Astrocyte (in vitro differentiated cells and primary cell): ENCODE measurements around the gene TMEM203. TPM values are rescaled to one million over a fixed set of nuclear protein-coding genes. Genes with fewer than 3 reads are reported as not detected.

Source experiments
- DNase-seq: peaks from one replicate; pipeline ENCODE4 v3.0.0-alpha.2; 2010; ENCODE audit warnings: low read depth
- FAIRE-seq: peaks from 2 replicates; lab custom pipeline; 2011; peaks lifted over from hg19 to GRCh38; lab: Jason Lieb, UNC
- H2AFZ ChIP-seq: 2 replicates; pipeline ENCODE4 v1.6.0; 2012; ENCODE audit warnings: low read depth, low read length, inconsistent platforms
- H3K27ac ChIP-seq: 2 replicates; pipeline ENCODE4 v1.5.1; 2011; ENCODE audit warnings: low read depth, low read length, inconsistent platforms
- H3K27me3 ChIP-seq: 2 replicates; pipeline ENCODE4 v1.6.0; 2011; ENCODE audit warnings: low read length, inconsistent platforms; ENCODE audit not compliant: insufficient read depth
- H3K36me3 ChIP-seq: 2 replicates; pipeline ENCODE4 v1.5.1; 2011; ENCODE audit warnings: low read length, inconsistent platforms; ENCODE audit not compliant: insufficient read depth
- H3K4me1 ChIP-seq: 2 replicates; pipeline ENCODE4 v1.5.1; 2011; ENCODE audit warnings: low read length, inconsistent platforms; ENCODE audit not compliant: insufficient read depth
- H3K4me2 ChIP-seq: 2 replicates; pipeline ENCODE4 v1.6.0; 2012; ENCODE audit warnings: low read length, inconsistent platforms
- H3K4me3 ChIP-seq: 2 replicates; pipeline ENCODE4 v1.5.1; 2011; ENCODE audit warnings: low read depth, mild to moderate bottlenecking, low read length, inconsistent platforms; ENCODE audit not compliant: insufficient read depth
- H3K79me2 ChIP-seq: 2 replicates; pipeline ENCODE4 v1.6.0; 2012; ENCODE audit warnings: mild to moderate bottlenecking, low read length, inconsistent platforms; ENCODE audit not compliant: insufficient read depth
- H3K9ac ChIP-seq: 2 replicates; pipeline ENCODE4 v1.6.0; 2012; ENCODE audit warnings: mild to moderate bottlenecking, low read length, inconsistent platforms
- H3K9me3 ChIP-seq: 2 replicates; pipeline ENCODE4 v1.5.1; 2012; ENCODE audit warnings: low read depth, mild to moderate bottlenecking, low read length, inconsistent platforms; ENCODE audit not compliant: insufficient read depth
- H4K20me1 ChIP-seq: 2 replicates; pipeline ENCODE4 v1.6.0; 2012; ENCODE audit warnings: low read length, inconsistent platforms; ENCODE audit not compliant: insufficient read depth
- H3K27ac Mint-ChIP-seq: one replicate; pipeline ENCODE4 v1.8.0; 2021; ENCODE audit warnings: mild to moderate bottlenecking, mixed read lengths; ENCODE audit not compliant: unreplicated experiment
- H3K27me3 Mint-ChIP-seq: one replicate; pipeline ENCODE4 v1.8.0; 2021; ENCODE audit warnings: low read depth, mixed read lengths; ENCODE audit not compliant: unreplicated experiment
- H3K36me3 Mint-ChIP-seq: one replicate; pipeline ENCODE4 v1.8.0; 2021; ENCODE audit warnings: low read depth, mixed read lengths; ENCODE audit not compliant: unreplicated experiment
- H3K4me1 Mint-ChIP-seq: one replicate; pipeline ENCODE4 v1.8.0; 2021; ENCODE audit warnings: low read depth, mixed read lengths; ENCODE audit not compliant: unreplicated experiment
- H3K4me3 Mint-ChIP-seq: one replicate; pipeline ENCODE4 v1.8.0; 2021; ENCODE audit warnings: mild to moderate bottlenecking, moderate library complexity, mixed read lengths; ENCODE audit not compliant: unreplicated experiment
- H3K9me3 Mint-ChIP-seq: one replicate; pipeline ENCODE4 v1.8.0; 2021; ENCODE audit warnings: mild to moderate bottlenecking, mixed read lengths; ENCODE audit not compliant: unreplicated experiment
- EZH2 ChIP-seq: IDR thresholded peaks from 2 replicates; pipeline ENCODE4 v1.6.1; 2012; ENCODE audit warnings: mild to moderate bottlenecking, low read length, inconsistent platforms; ENCODE audit not compliant: insufficient read depth
- total RNA-seq: library from RNA; stranded (reverse); gene quantifications from 2 replicates; pipeline ENCODE4 v1.2.1, GENCODE V29; 2021
- TF ChIP-seq, protein P1 (sequence below): IDR thresholded peaks from 2 replicates; pipeline ENCODE4 v1.5.1; 2011; ENCODE audit warnings: low read depth, mild to moderate bottlenecking, inconsistent platforms, low read length, moderate library complexity; ENCODE audit not compliant: insufficient read depth

Gene TMEM203
- total RNA-seq, 1 donor from 2014 or later = 28.7 TPM

DNA sequence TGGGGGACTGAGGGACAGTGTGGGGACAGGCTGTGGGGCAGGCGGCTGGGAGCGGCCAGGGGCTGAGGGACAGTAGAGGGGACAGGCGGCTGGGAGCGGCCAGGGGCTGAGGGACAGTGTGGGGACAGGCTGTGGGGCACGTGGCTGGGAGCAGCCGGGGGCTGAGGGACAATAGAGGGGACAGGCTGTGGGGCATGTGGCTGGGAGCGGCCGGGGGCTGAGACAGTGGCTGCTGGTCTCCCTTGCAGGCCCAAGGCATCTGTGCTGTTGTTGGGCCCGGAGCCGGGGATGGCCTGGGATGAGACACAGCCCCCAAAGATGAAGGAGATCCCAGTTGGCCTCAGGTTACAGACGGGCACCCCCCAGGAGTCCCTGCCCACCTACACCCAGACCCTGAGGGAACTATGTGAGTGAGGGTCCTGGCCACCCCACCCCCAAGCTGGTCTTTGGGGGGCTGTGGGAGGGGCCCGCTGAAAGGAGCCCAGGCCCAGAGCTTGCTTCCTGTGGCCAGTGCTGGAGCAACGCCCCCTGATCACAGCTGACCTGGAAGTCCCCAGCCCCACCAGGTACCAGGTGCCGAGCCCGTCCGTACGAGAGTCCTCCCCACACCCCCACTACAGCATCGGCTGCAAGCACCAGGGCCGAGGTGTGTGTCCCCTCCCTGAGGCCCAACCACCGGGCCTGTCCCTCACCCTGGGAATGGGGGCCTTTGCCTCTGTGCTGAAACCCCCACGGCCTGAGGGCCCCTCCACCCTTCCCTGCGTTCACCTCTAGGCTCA lies 46.2 kb upstream of the TMEM203 start:
- FAIRE-seq (no peak), DNase-seq (no peak)
- Mint-ChIP-seq H3K27ac (no peak overlapping the region), H3K4me1 (peaks cover 2% of the 10 kb centered on the region), H3K36me3 (no peaks in the 10 kb centered on the region), H3K4me3 (no peak overlapping the region), H3K9me3 (no peaks in the 10 kb centered on the region), H3K27me3 (peaks cover 6% of the 10 kb centered on the region)
- Histone ChIP-seq H2AFZ (no peak overlapping the region), H3K4me2 (no peak overlapping the region), H3K79me2 (peaks cover 20% of the 10 kb centered on the region), H4K20me1 (peaks cover 12% of the 10 kb centered on the region), H3K27ac (no peak overlapping the region), H3K4me1 (peaks cover 20% of the 10 kb centered on the region), H3K27me3 (no peaks in the 10 kb centered on the region), H3K9me3 (no peaks in the 10 kb centered on the region), H3K36me3 (no peaks in the 10 kb centered on the region), H3K9ac (no peak overlapping the region), H3K4me3 (no peak overlapping the region)
- TF ChIP-seq EZH2 = no peak
- TF ChIP-seq, protein P1, sequence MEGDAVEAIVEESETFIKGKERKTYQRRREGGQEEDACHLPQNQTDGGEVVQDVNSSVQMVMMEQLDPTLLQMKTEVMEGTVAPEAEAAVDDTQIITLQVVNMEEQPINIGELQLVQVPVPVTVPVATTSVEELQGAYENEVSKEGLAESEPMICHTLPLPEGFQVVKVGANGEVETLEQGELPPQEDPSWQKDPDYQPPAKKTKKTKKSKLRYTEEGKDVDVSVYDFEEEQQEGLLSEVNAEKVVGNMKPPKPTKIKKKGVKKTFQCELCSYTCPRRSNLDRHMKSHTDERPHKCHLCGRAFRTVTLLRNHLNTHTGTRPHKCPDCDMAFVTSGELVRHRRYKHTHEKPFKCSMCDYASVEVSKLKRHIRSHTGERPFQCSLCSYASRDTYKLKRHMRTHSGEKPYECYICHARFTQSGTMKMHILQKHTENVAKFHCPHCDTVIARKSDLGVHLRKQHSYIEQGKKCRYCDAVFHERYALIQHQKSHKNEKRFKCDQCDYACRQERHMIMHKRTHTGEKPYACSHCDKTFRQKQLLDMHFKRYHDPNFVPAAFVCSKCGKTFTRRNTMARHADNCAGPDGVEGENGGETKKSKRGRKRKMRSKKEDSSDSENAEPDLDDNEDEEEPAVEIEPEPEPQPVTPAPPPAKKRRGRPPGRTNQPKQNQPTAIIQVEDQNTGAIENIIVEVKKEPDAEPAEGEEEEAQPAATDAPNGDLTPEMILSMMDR = no peak

GRCh38 chr9:137251194-137251461 lies 45.7 kb upstream of the TMEM203 start, which contains the start of gene STPG3:
STPG3 (plus strand) TSS chr9:137251286; CDS start chr9:137251287, 1 bp downstream.
- Mint-ChIP-seq H3K4me1 (peaks cover 2% of the 10 kb centered on the region), H3K4me3 (no peak within 1 kb of the TSS), H3K36me3 (no peaks in the 10 kb centered on the region), H3K9me3 (no peaks in the 10 kb centered on the region), H3K27ac (no peak within 1 kb of the TSS), H3K27me3 (peaks cover 6% of the 10 kb centered on the region)
- DNase-seq = no peak
- no peak within 1 kb of the TSS for H2AFZ ChIP-seq
- H3K9me3 ChIP-seq = no peaks in the 10 kb centered on the region
- H3K27ac ChIP-seq = no peak within 1 kb of the TSS
- H4K20me1 ChIP-seq = peaks cover 7% of the 10 kb centered on the region
- H3K27me3 ChIP-seq = no peaks in the 10 kb centered on the region
- FAIRE-seq = no peak
- no peak within 1 kb of the TSS for H3K9ac ChIP-seq
- TF ChIP-seq, protein P1 = no peak
- no peak for TF ChIP-seq EZH2
- peaks cover 14% of the 10 kb centered on the region for H3K79me2 ChIP-seq
- H3K4me1 ChIP-seq = peaks cover 14% of the 10 kb centered on the region
- no peaks in the 10 kb centered on the region for H3K36me3 ChIP-seq
- no peak within 1 kb of the TSS for H3K4me3 ChIP-seq
- H3K4me2 ChIP-seq = no peak within 1 kb of the TSS
